H9 (cell line): ENCODE results near the gene EPB41L2. TPM values are rescaled to one million over a fixed set of nuclear protein-coding genes. Genes with fewer than 3 reads are reported as not detected.

Experiments used
- DNase-seq: peaks from one replicate; pipeline ENCODE4 v3.0.0-alpha.2; 2017
- H2AFZ ChIP-seq: one replicate; pipeline ENCODE4 v1.6.1; 2013; ENCODE audit warnings: mild to moderate bottlenecking, low read length, control low read depth, moderate library complexity
- H2AK5ac ChIP-seq: 2 replicates; pipeline ENCODE4 v1.6.1; 2013; ENCODE audit warnings: low read length, control low read depth, mixed read lengths; ENCODE audit not compliant: insufficient read length
- H2BK120ac ChIP-seq: one replicate; pipeline ENCODE4 v1.6.1; 2013; ENCODE audit warnings: low read depth, mild to moderate bottlenecking, low read length, control low read depth, inconsistent platforms; ENCODE audit not compliant: poor library complexity, severe bottlenecking
- H2BK12ac ChIP-seq: 2 replicates; pipeline ENCODE4 v1.6.1; 2013; ENCODE audit warnings: low read length, control low read depth, mixed read lengths, low read depth; ENCODE audit not compliant: insufficient read length
- H2BK15ac ChIP-seq: 2 replicates; pipeline ENCODE4 v1.6.1; 2013; ENCODE audit warnings: low read depth, low read length, control low read depth
- H2BK20ac ChIP-seq: one replicate; pipeline ENCODE4 v1.6.1; 2013; ENCODE audit warnings: low read depth, mild to moderate bottlenecking, low read length, control low read depth, inconsistent platforms; ENCODE audit not compliant: poor library complexity, severe bottlenecking
- H2BK5ac ChIP-seq: 2 replicates; pipeline ENCODE4 v1.6.1; 2013; ENCODE audit warnings: low read length, control low read depth, mixed read lengths; ENCODE audit not compliant: insufficient read length
- H3K14ac ChIP-seq: 2 replicates; pipeline ENCODE4 v1.6.1; 2013; ENCODE audit warnings: low read length, control low read depth; ENCODE audit not compliant: insufficient read depth
- H3K18ac ChIP-seq: 2 replicates; pipeline ENCODE4 v1.6.1; 2013; ENCODE audit warnings: low read depth, mild to moderate bottlenecking, mixed read lengths, low read length, control low read depth; ENCODE audit not compliant: insufficient read length
- H3K23ac ChIP-seq: 2 replicates; pipeline ENCODE4 v1.6.1; 2013; ENCODE audit warnings: low read length, control low read depth, mixed read lengths, low read depth; ENCODE audit not compliant: insufficient read length
- H3K23me2 ChIP-seq: 2 replicates; pipeline ENCODE4 v1.6.1; 2013; ENCODE audit warnings: low read depth, mild to moderate bottlenecking, mixed read lengths, low read length, control low read depth; ENCODE audit not compliant: insufficient read length, poor library complexity, severe bottlenecking
- H3K27ac ChIP-seq: 2 replicates; pipeline ENCODE4 v1.5.1; 2013; ENCODE audit warnings: low read length, control low read depth, mixed read lengths, low read depth; ENCODE audit not compliant: insufficient read length
- H3K27me3 ChIP-seq: 2 replicates; pipeline ENCODE4 v1.6.1; 2013; ENCODE audit warnings: low read length, control low read depth, inconsistent platforms; ENCODE audit not compliant: insufficient read depth
- H3K4ac ChIP-seq: 2 replicates; pipeline ENCODE4 v1.6.1; 2013; ENCODE audit warnings: low read depth, mild to moderate bottlenecking, control low read depth, inconsistent platforms, low read length, moderate library complexity
- H3K4me1 ChIP-seq: 2 replicates; pipeline ENCODE4 v1.6.1; 2013; ENCODE audit warnings: low read length, control low read depth, inconsistent platforms; ENCODE audit not compliant: insufficient read depth
- H3K4me2 ChIP-seq: 2 replicates; pipeline ENCODE4 v1.6.1; 2013; ENCODE audit warnings: low read length, control low read depth, mixed read lengths; ENCODE audit not compliant: insufficient read length, insufficient read depth
- H3K56ac ChIP-seq: 2 replicates; pipeline ENCODE4 v1.6.1; 2013; ENCODE audit warnings: low read depth, mild to moderate bottlenecking, mixed read lengths, low read length, control low read depth; ENCODE audit not compliant: insufficient read length
- H3K79me1 ChIP-seq: 2 replicates; pipeline ENCODE4 v1.6.1; 2013; ENCODE audit warnings: low read depth, mild to moderate bottlenecking, moderate library complexity, low read length, control low read depth, inconsistent platforms; ENCODE audit not compliant: insufficient read depth, poor library complexity, severe bottlenecking
- H3K79me2 ChIP-seq: 2 replicates; pipeline ENCODE4 v1.6.1; 2013; ENCODE audit warnings: low read length, control low read depth, inconsistent platforms; ENCODE audit not compliant: insufficient read depth
- H3K9ac ChIP-seq: 2 replicates; pipeline ENCODE4 v1.6.1; 2013; ENCODE audit warnings: low read length, control low read depth, mixed read lengths; ENCODE audit not compliant: insufficient read length; ENCODE audit errors: extremely low read depth
- H3K9me3 ChIP-seq: one replicate; pipeline ENCODE4 v1.6.1; 2013; ENCODE audit warnings: low read depth, low read length, inconsistent platforms; ENCODE audit not compliant: control insufficient read depth
- H3T11ph ChIP-seq: one replicate; pipeline ENCODE4 v1.6.1; 2013; ENCODE audit warnings: mild to moderate bottlenecking, low read length, control low read depth, inconsistent platforms
- H4K20me1 ChIP-seq: one replicate; pipeline ENCODE4 v1.6.1; 2013; ENCODE audit not compliant: control insufficient read depth, insufficient read length, insufficient read depth
- H4K5ac ChIP-seq: 2 replicates; pipeline ENCODE4 v1.6.1; 2013; ENCODE audit warnings: low read depth, mild to moderate bottlenecking, mixed read lengths, low read length, control low read depth; ENCODE audit not compliant: insufficient read length
- H4K8ac ChIP-seq: replicated peaks from 2 replicates; pipeline ENCODE4 v1.6.1; 2013; ENCODE audit warnings: low read length, control low read depth, mixed read lengths, low read depth; ENCODE audit not compliant: insufficient read length
- H4K91ac ChIP-seq: 2 replicates; pipeline ENCODE4 v1.6.1; 2013; ENCODE audit warnings: low read depth, mild to moderate bottlenecking, moderate library complexity, mixed read lengths, low read length, control low read depth; ENCODE audit not compliant: insufficient read length
- H3K27ac Mint-ChIP-seq, 3 experiments: 2 replicates in 2 of 3; 3 replicates in 1 of 3; pipeline ENCODE4 v1.8.0; 2020 to 2021; ENCODE audit warnings: mixed read lengths in 3 of 3, mild to moderate bottlenecking in 1 of 3, moderate library complexity in 1 of 3
- H3K27me3 Mint-ChIP-seq: 2 replicates; pipeline ENCODE4 v1.8.0; 2021; ENCODE audit warnings: low read depth, mild to moderate bottlenecking, moderate library complexity, mixed read lengths
- H3K36me3 Mint-ChIP-seq, 3 experiments: 2 replicates in 2 of 3; 3 replicates in 1 of 3; pipeline ENCODE4 v1.8.0; 2020 to 2021; ENCODE audit warnings: low read depth in 3 of 3, mixed read lengths in 3 of 3; ENCODE audit not compliant: insufficient read depth in 1 of 3
- H3K4me1 Mint-ChIP-seq, 2 experiments: 2 replicates each; pipeline ENCODE4 v1.8.0; 2020; ENCODE audit warnings: mixed read lengths in 2 of 2
- H3K4me3 Mint-ChIP-seq, 2 experiments: 2 replicates in 1 of 2; 3 replicates in 1 of 2; pipeline ENCODE4 v1.8.0; 2020 to 2021; ENCODE audit warnings: mild to moderate bottlenecking in 2 of 2, mixed read lengths in 2 of 2, moderate library complexity in 1 of 2
- H3K9me3 Mint-ChIP-seq, 2 experiments: 2 replicates in 1 of 2; 3 replicates in 1 of 2; pipeline ENCODE4 v1.8.0; 2020; ENCODE audit warnings: mild to moderate bottlenecking in 2 of 2, mixed read lengths in 2 of 2, moderate library complexity in 1 of 2
- WGBS: extraction: QIAGEN DNeasy Blood & Tissue Kit; methylation state at CpG from one replicate; pipeline ENCODE4 v1.1.7; 2013; ENCODE audit warnings: missing lambda C conversion rate, low lambda C conversion rate, mixed read lengths; ENCODE audit not compliant: insufficient read length; ENCODE audit errors: extremely low coverage; 5-methylcytosine and 5-hydroxymethylcytosine counted together
- total RNA-seq: library from RNA; stranded (reverse); gene quantifications from 2 replicates; pipeline ENCODE4 v1.2.1, GENCODE V29; 2021
- TF ChIP-seq, protein P1 (sequence below): fragments of 200-600 bp; sonication (generic); conservative IDR thresholded peaks from 3 replicates; pipeline ENCODE4 v1.8.0; 2021; ENCODE audit warnings: antibody characterized with exemption, mild to moderate bottlenecking

Gene EPB41L2
- total RNA-seq, 1 experiment from 2014 or later, result 90.2 TPM

DNA sequence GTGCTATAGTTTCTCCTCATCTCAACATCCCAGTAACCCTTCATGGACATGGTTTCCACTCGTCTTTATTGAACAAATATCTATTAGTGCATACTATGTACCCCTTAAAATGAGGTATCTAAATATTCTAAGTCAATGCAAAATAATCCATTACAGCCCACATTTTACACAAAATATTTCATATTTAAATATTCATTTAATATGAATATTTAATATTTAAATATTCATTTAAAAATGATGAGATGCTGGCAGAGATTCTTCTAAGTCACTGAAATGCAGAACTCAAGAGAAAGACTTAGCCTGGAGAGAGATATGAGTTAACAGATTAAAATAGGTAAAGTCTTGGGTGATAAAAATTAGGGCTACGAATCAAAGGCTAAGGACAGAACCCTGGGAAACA is 17.9 kb downstream of the EPB41L2 start:
- Histone ChIP-seq H3K18ac (no peak overlapping the region), H3K27me3 (no peaks in the 10 kb centered on the region), H4K91ac (no peak overlapping the region), H3K4ac (no peak overlapping the region), H2BK20ac (no peak overlapping the region), H4K8ac (no peak overlapping the region), H2BK12ac (no peak overlapping the region), H2BK120ac (no peak overlapping the region), H3K14ac (no peak overlapping the region), H3K79me2 (no peaks in the 10 kb centered on the region; the same call in 1 of the 2 replicates), H3K9ac (no peak overlapping the region), H4K5ac (no peak overlapping the region), H3K9me3 (no peaks in the 10 kb centered on the region), H3K4me2 (no peak overlapping the region), H3K4me1 (no peaks in the 10 kb centered on the region), H4K20me1 (no peaks in the 10 kb centered on the region), H3K79me1 (no peaks in the 10 kb centered on the region), H2BK15ac (no peak overlapping the region), H2AK5ac (no peak overlapping the region), H2AFZ (no peak overlapping the region), H2BK5ac (no peak overlapping the region), H3K23ac (no peak overlapping the region), H3K27ac (no peak overlapping the region), H3K23me2 (no peaks in the 10 kb centered on the region), H3T11ph (no peak overlapping the region), H3K56ac (no peak overlapping the region)
- no CpG with 5 or more reads among the region's 2 CpGs for WGBS
- Mint-ChIP-seq H3K27me3 (no peaks in the 10 kb centered on the region), H3K27ac (no peak overlapping the region), H3K4me1 (peaks cover 5 to 7% of the 10 kb centered on the region in 2 experiments; a peak in 3 of 4 replicates), H3K9me3 (no peaks in the 10 kb centered on the region), H3K4me3 (no peak overlapping the region), H3K36me3 (no peaks in the 10 kb centered on the region)
- TF ChIP-seq, protein P1, sequence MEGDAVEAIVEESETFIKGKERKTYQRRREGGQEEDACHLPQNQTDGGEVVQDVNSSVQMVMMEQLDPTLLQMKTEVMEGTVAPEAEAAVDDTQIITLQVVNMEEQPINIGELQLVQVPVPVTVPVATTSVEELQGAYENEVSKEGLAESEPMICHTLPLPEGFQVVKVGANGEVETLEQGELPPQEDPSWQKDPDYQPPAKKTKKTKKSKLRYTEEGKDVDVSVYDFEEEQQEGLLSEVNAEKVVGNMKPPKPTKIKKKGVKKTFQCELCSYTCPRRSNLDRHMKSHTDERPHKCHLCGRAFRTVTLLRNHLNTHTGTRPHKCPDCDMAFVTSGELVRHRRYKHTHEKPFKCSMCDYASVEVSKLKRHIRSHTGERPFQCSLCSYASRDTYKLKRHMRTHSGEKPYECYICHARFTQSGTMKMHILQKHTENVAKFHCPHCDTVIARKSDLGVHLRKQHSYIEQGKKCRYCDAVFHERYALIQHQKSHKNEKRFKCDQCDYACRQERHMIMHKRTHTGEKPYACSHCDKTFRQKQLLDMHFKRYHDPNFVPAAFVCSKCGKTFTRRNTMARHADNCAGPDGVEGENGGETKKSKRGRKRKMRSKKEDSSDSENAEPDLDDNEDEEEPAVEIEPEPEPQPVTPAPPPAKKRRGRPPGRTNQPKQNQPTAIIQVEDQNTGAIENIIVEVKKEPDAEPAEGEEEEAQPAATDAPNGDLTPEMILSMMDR, result no peak
- DNase-seq, result no peak
